Memory B cell (primary cell): ENCODE measurements around the gene ZFYVE27.

ENCODE experiments used
- ATAC-seq: fragments of 150-1000 bp; cut with Tn5 transposase; 2 replicates; pipeline ENCODE4 v1.10.0; 2021; ENCODE audit warnings: low read depth, mild to moderate bottlenecking, moderate library complexity
- DNase-seq, 2 donors: peaks; one replicate each; pipeline ENCODE4 v3.0.0; 2022; ENCODE audit warnings: low spot score in 2 of 2
- H3K27ac Mint-ChIP-seq: one replicate; pipeline ENCODE4 v1.8.0; 2022; ENCODE audit warnings: mild to moderate bottlenecking, moderate library complexity, mixed read lengths
- H3K27me3 Mint-ChIP-seq: one replicate; pipeline ENCODE4 v1.8.0; 2022; ENCODE audit warnings: mixed read lengths
- H3K36me3 Mint-ChIP-seq: one replicate; pipeline ENCODE4 v1.8.0; 2022; ENCODE audit warnings: mild to moderate bottlenecking, mixed read lengths
- H3K4me1 Mint-ChIP-seq: one replicate; pipeline ENCODE4 v1.8.0; 2022; ENCODE audit warnings: mixed read lengths
- H3K4me3 Mint-ChIP-seq: one replicate; pipeline ENCODE4 v1.8.0; 2022; ENCODE audit warnings: mild to moderate bottlenecking, moderate library complexity, mixed read lengths
- H3K9me3 Mint-ChIP-seq: one replicate; pipeline ENCODE4 v1.8.0; 2022; ENCODE audit warnings: mixed read lengths

Gene ZFYVE27

GRCh38 chr10:97724341-97724941 is 12.5 kb upstream of the ZFYVE27 start:
- no peak for DNase-seq
- no peak for ATAC-seq
- H3K4me3 Mint-ChIP-seq, result no peak overlapping the region
- no peak overlapping the region for H3K27ac Mint-ChIP-seq
- H3K4me1 Mint-ChIP-seq, result no peaks in the 10 kb centered on the region
- H3K36me3 Mint-ChIP-seq, result no peaks in the 10 kb centered on the region
- peaks cover 2% of the 10 kb centered on the region for H3K27me3 Mint-ChIP-seq
- no peaks in the 10 kb centered on the region for H3K9me3 Mint-ChIP-seq

- Mint-ChIP-seq H3K9me3 (no peaks in the 10 kb centered on the region), H3K27me3 (peaks cover 2% of the 10 kb centered on the region), H3K36me3 (no peaks in the 10 kb centered on the region), H3K27ac (no peak overlapping the region), H3K4me1 (no peaks in the 10 kb centered on the region), H3K4me3 (no peak overlapping the region)
- ATAC-seq (no peak), DNase-seq (no peak)
Observed at GRCh38 chr10:97726636-97727178, 10.2 kb upstream of the ZFYVE27 start.

GRCh38 chr10:97729014-97729413 is 7.9 kb upstream of the ZFYVE27 start:
- no peak for DNase-seq
- no peaks in the 10 kb centered on the region for H3K9me3 Mint-ChIP-seq
- no peaks in the 10 kb centered on the region for H3K4me1 Mint-ChIP-seq
- peaks cover 2% of the 10 kb centered on the region for H3K27me3 Mint-ChIP-seq
- no peak overlapping the region for H3K4me3 Mint-ChIP-seq
- H3K27ac Mint-ChIP-seq, result no peak overlapping the region
- ATAC-seq, result no peak
- H3K36me3 Mint-ChIP-seq, result no peaks in the 10 kb centered on the region

GRCh38 chr10:97731346-97732051 is 5.4 kb upstream of the ZFYVE27 start:
- peak in 1 of 2 donors; percentile 51 for DNase-seq

GRCh38 chr10:97732052-97732359 is 4.9 kb upstream of the ZFYVE27 start:
- peaks cover 2% of the 10 kb centered on the region for H3K27me3 Mint-ChIP-seq
- no peaks in the 10 kb centered on the region for H3K36me3 Mint-ChIP-seq
- H3K9me3 Mint-ChIP-seq, result no peaks in the 10 kb centered on the region
- DNase-seq, result no peak
- peaks cover 6% of the 10 kb centered on the region for H3K4me1 Mint-ChIP-seq
- H3K4me3 Mint-ChIP-seq, result no peak overlapping the region
- H3K27ac Mint-ChIP-seq, result no peak overlapping the region
- ATAC-seq, result no peak

More at GRCh38 chr10:97731346-97732051, 5.4 kb upstream of the ZFYVE27 start:
- peaks cover 4% of the 10 kb centered on the region for H3K4me1 Mint-ChIP-seq
- peak; percentile 62 for ATAC-seq
- no peaks in the 10 kb centered on the region for H3K9me3 Mint-ChIP-seq
- H3K4me3 Mint-ChIP-seq, result no peak overlapping the region
- no peaks in the 10 kb centered on the region for H3K36me3 Mint-ChIP-seq
- peaks cover 2% of the 10 kb centered on the region for H3K27me3 Mint-ChIP-seq
- H3K27ac Mint-ChIP-seq, result no peak overlapping the region

GRCh38 chr10:97733256-97733655 is 3.7 kb upstream of the ZFYVE27 start:
- ATAC-seq (no peak), DNase-seq (no peak)
- H3K9me3 Mint-ChIP-seq, result no peaks in the 10 kb centered on the region
- no peak overlapping the region for H3K4me3 Mint-ChIP-seq
- peaks cover 2% of the 10 kb centered on the region for H3K27me3 Mint-ChIP-seq
- peaks cover 14% of the 10 kb centered on the region for H3K4me1 Mint-ChIP-seq
- no peak overlapping the region for H3K27ac Mint-ChIP-seq
- H3K36me3 Mint-ChIP-seq, result peaks cover 2% of the 10 kb centered on the region

- ATAC-seq, result no peak
- no peak overlapping the region for H3K27ac Mint-ChIP-seq
- peaks cover 18% of the 10 kb centered on the region for H3K4me1 Mint-ChIP-seq
- DNase-seq, result no peak
- peaks cover 2% of the 10 kb centered on the region for H3K27me3 Mint-ChIP-seq
- H3K36me3 Mint-ChIP-seq, result peaks cover 2% of the 10 kb centered on the region
- no peak overlapping the region for H3K4me3 Mint-ChIP-seq
- H3K9me3 Mint-ChIP-seq, result no peaks in the 10 kb centered on the region
Observed at GRCh38 chr10:97734021-97734420, 2.9 kb upstream of the ZFYVE27 start.

- no peaks in the 10 kb centered on the region for H3K27me3 Mint-ChIP-seq
- H3K27ac Mint-ChIP-seq, result peak overlapping the region; percentile 97
- no peaks in the 10 kb centered on the region for H3K9me3 Mint-ChIP-seq
- peaks cover 11% of the 10 kb centered on the region for H3K36me3 Mint-ChIP-seq
- peaks cover 36% of the 10 kb centered on the region for H3K4me1 Mint-ChIP-seq
- H3K4me3 Mint-ChIP-seq, result peak overlapping the region; percentile 98
- DNase-seq (no peak), ATAC-seq (peak; percentile 28)
Observed at GRCh38 chr10:97736403-97736901, 476 bp upstream of the ZFYVE27 start.

- Mint-ChIP-seq H3K27ac (peak overlapping the region; percentile 97), H3K4me1 (peaks cover 39% of the 10 kb centered on the region), H3K36me3 (peaks cover 15% of the 10 kb centered on the region), H3K9me3 (no peaks in the 10 kb centered on the region), H3K4me3 (peak overlapping the region; percentile 98), H3K27me3 (no peaks in the 10 kb centered on the region)
- ATAC-seq, result no peak
- no peak for DNase-seq
Observed at GRCh38 chr10:97737770-97738265, 890 bp downstream of the ZFYVE27 start.

- peak overlapping the region; percentile 97 for H3K27ac Mint-ChIP-seq
- peaks cover 20% of the 10 kb centered on the region for H3K36me3 Mint-ChIP-seq
- no peak for DNase-seq
- no peaks in the 10 kb centered on the region for H3K9me3 Mint-ChIP-seq
- H3K4me3 Mint-ChIP-seq, result peak overlapping the region; percentile 98
- H3K4me1 Mint-ChIP-seq, result peaks cover 42% of the 10 kb centered on the region
- no peaks in the 10 kb centered on the region for H3K27me3 Mint-ChIP-seq
- ATAC-seq, result no peak
Observed at GRCh38 chr10:97738616-97739015, 1.7 kb downstream of the ZFYVE27 start.

- H3K27me3 Mint-ChIP-seq, result no peaks in the 10 kb centered on the region
- peaks cover 42% of the 10 kb centered on the region for H3K4me1 Mint-ChIP-seq
- H3K9me3 Mint-ChIP-seq, result no peaks in the 10 kb centered on the region
- peaks cover 29% of the 10 kb centered on the region for H3K36me3 Mint-ChIP-seq
- ATAC-seq (no peak), DNase-seq (no peak)
- no peak overlapping the region for H3K27ac Mint-ChIP-seq
- no peak overlapping the region for H3K4me3 Mint-ChIP-seq
Observed at GRCh38 chr10:97740613-97741012, 3.7 kb downstream of the ZFYVE27 start.

- Mint-ChIP-seq H3K36me3 (peaks cover 38% of the 10 kb centered on the region), H3K4me1 (peaks cover 26% of the 10 kb centered on the region), H3K27me3 (no peaks in the 10 kb centered on the region), H3K27ac (no peak overlapping the region), H3K9me3 (no peaks in the 10 kb centered on the region), H3K4me3 (no peak overlapping the region)
- DNase-seq (no peak), ATAC-seq (no peak)
Observed at GRCh38 chr10:97743169-97743943, 6.4 kb downstream of the ZFYVE27 start.

- no peaks in the 10 kb centered on the region for H3K27me3 Mint-ChIP-seq
- peaks cover 22% of the 10 kb centered on the region for H3K4me1 Mint-ChIP-seq
- DNase-seq (no peak), ATAC-seq (no peak)
- peaks cover 42% of the 10 kb centered on the region for H3K36me3 Mint-ChIP-seq
- H3K4me3 Mint-ChIP-seq, result no peak overlapping the region
- H3K9me3 Mint-ChIP-seq, result no peaks in the 10 kb centered on the region
- no peak overlapping the region for H3K27ac Mint-ChIP-seq
Observed at GRCh38 chr10:97744405-97745035, 7.6 kb downstream of the ZFYVE27 start.
